ENCODE measurements around the gene RELB.

DNA sequence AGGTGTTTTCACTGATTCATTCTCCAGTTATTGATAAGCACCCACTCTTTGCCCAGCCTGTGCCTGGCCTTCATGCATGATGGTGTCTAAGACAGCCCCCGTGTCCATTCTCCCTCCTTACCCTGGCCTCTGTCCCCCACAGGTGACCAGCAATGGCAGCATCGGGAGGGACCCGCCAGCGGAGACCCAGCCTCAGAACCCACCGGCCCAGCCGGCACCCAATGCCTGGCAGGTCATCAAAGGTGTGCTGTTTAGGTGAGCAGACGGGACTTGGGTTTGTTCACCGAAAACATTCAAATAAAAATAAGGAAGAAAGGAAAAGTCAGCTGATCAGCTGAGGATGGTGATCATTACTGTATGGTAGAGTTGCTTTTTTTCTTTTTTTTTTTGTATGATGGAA is 39.4 kb upstream of the RELB start:
- TF ChIP-seq CTCF (IDR thresholded peaks at IDR 0.05) (no peak), POLR2A (IDR thresholded peaks at IDR 0.05) (no peak)
